Activated CD4-positive, alpha-beta T cell treated with anti-CD3 and anti-CD28 coated beads, Interleukin-2, amount 50 U/mL, for 24 hours (primary cell): ENCODE results near the gene OGFOD3.
A peak's percentile ranks its signal among the peaks of the same experiment; 100 is the strongest.
"Not testable (repeated sequence)": the region's sequence is repeated elsewhere in the genome, so short reads cannot be mapped to it uniquely, and the experiment has no call there.

Source experiments
- DNase-seq, 2 donors: peaks; one replicate each; pipeline ENCODE4 v3.0.0-alpha.2; 2020; ENCODE audit warnings: low read depth in 1 of 2, low spot score in 1 of 2

OGFOD3 gene

GRCh38 chr17:82418001-82418986 lies at the start of gene OGFOD3, which contains the start of gene HEXD:
TSS of gene OGFOD3 (minus strand) at chr17:82418586. CDS start at chr17:82418485, 101 bp downstream.
TSS of gene HEXD (plus strand) at chr17:82418347. CDS start at chr17:82419800, 1,453 bp downstream.
- DNase-seq, result peak; percentile 70 to 81

GRCh38 chr17:82465023-82465603 lies 46.7 kb upstream of the OGFOD3 start:
- no peak for DNase-seq

- no peak for DNase-seq
Observed at GRCh38 chr17:82464567-82464929, 46.2 kb upstream of the OGFOD3 start.

GRCh38 chr17:82463925-82464566 lies 45.7 kb upstream of the OGFOD3 start:
- no peak for DNase-seq

GRCh38 chr17:82463391-82463790 lies 45.0 kb upstream of the OGFOD3 start:
- DNase-seq, result no peak

GRCh38 chr17:82461827-82462524 lies 43.6 kb upstream of the OGFOD3 start:
- DNase-seq, result no peak

GRCh38 chr17:82459936-82460335 lies 41.5 kb upstream of the OGFOD3 start:
- not testable (repeated sequence) for DNase-seq

GRCh38 chr17:82458885-82459424 lies 40.6 kb upstream of the OGFOD3 start:
- no peak for DNase-seq

- DNase-seq, result peak; percentile 83 to 94
Observed at GRCh38 chr17:82458179-82458884, 39.9 kb upstream of the OGFOD3 start, which contains the start of gene NARF. TSS of gene NARF (plus strand) at chr17:82458741. CDS start at chr17:82458804, 63 bp downstream.

GRCh38 chr17:82457929-82458178 lies 39.5 kb upstream of the OGFOD3 start:
- no peak for DNase-seq

GRCh38 chr17:82457073-82457928 lies 38.9 kb upstream of the OGFOD3 start:
- no peak for DNase-seq

- not testable (repeated sequence) for DNase-seq
Observed at GRCh38 chr17:82453706-82454105, 35.3 kb upstream of the OGFOD3 start.

- DNase-seq, result not testable (repeated sequence)
Observed at GRCh38 chr17:82453151-82453550, 34.8 kb upstream of the OGFOD3 start.

- DNase-seq, result no peak
Observed at GRCh38 chr17:82452162-82452561, 33.8 kb upstream of the OGFOD3 start.

- peak; percentile 90 to 91 for DNase-seq
Observed at GRCh38 chr17:82450357-82451106, 32.1 kb upstream of the OGFOD3 start, which contains the start of gene CYBC1. TSS of gene CYBC1 (minus strand) at chr17:82450752. CDS start at chr17:82449254, 1,498 bp downstream.

GRCh38 chr17:82449883-82450356 lies 31.5 kb upstream of the OGFOD3 start:
- DNase-seq, result peak; percentile 33 to 41

GRCh38 chr17:82449131-82449882 lies 30.9 kb upstream of the OGFOD3 start:
- DNase-seq, result peak; percentile 38 to 50

- DNase-seq, result no peak
Observed at GRCh38 chr17:82447876-82448275, 29.5 kb upstream of the OGFOD3 start.
